ENCODE measurements around the gene NPIPA5.
"Not testable (repeated sequence)": the region's sequence is repeated elsewhere in the genome, so short reads cannot be mapped to it uniquely, and the experiment has no call there.

The NPIPA5 gene

DNA sequence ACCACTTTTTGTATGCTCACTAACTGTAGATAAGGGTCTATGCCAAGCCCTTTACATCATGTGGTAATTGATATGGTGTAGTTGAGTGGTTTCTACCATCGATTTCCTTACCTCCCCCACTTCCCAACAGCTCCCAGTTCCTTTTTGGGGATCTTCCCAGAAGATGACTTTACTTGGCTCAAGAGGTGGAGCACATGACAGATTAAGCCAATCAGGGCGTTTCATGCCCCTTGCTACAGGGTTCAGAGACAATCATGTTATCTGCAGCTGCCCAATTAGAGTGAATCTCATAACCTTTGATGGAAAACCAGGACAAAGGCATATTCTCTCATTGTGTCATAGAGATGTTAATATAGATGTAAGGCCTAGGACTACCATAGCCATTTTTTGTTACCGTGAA is 40.1 kb upstream of the NPIPA5 start:
- no peak overlapping the region for H3K4me2 ChIP-seq
- H3K79me2 ChIP-seq (ENCODE audit: insufficient read depth, low read depth): no peaks in the 10 kb centered on the region
- no peaks in the 10 kb centered on the region for H3K36me3 ChIP-seq (ENCODE audit: insufficient read depth)
- H3K27me3 ChIP-seq (ENCODE audit: insufficient read depth, low read depth): no peaks in the 10 kb centered on the region
- H3K27ac ChIP-seq: no peak overlapping the region
- TF ChIP-seq, protein P1, sequence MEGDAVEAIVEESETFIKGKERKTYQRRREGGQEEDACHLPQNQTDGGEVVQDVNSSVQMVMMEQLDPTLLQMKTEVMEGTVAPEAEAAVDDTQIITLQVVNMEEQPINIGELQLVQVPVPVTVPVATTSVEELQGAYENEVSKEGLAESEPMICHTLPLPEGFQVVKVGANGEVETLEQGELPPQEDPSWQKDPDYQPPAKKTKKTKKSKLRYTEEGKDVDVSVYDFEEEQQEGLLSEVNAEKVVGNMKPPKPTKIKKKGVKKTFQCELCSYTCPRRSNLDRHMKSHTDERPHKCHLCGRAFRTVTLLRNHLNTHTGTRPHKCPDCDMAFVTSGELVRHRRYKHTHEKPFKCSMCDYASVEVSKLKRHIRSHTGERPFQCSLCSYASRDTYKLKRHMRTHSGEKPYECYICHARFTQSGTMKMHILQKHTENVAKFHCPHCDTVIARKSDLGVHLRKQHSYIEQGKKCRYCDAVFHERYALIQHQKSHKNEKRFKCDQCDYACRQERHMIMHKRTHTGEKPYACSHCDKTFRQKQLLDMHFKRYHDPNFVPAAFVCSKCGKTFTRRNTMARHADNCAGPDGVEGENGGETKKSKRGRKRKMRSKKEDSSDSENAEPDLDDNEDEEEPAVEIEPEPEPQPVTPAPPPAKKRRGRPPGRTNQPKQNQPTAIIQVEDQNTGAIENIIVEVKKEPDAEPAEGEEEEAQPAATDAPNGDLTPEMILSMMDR (conservative IDR thresholded peaks at IDR 0.05; ENCODE audit: low read depth, low read length): no peak
- no peaks in the 10 kb centered on the region for H3K4me1 ChIP-seq (ENCODE audit: low read depth, poor library complexity, severe bottlenecking)
- H2AFZ ChIP-seq (ENCODE audit: low read depth): no peak overlapping the region
- H4K20me1 ChIP-seq (ENCODE audit: insufficient read depth): no peaks in the 10 kb centered on the region
- no peak overlapping the region for H3K4me3 ChIP-seq (IDR thresholded peaks at IDR 0.05; ENCODE audit: insufficient read depth, low read depth, low read length)
- H3K9ac ChIP-seq: no peak overlapping the region

DNA sequence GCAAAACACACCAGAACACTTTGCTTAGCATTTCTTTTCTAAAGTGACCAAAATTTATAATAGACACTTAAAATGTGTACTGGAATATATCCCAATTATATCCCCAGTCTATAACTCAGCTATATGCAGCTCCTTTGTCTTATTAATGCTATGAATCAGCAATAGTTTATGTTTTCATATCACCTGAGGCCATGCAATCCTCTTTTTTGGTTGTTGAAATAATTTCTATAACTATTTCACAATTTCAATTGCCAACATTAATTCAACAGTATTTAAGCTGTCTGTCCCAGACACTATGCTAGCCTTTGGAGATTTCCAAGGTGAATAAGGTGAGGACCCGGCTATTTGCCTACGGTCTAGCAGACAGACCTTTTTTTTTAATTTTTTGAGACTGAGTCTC is 39.1 kb upstream of the NPIPA5 start:
- no peak overlapping the region for H3K4me3 ChIP-seq (IDR thresholded peaks at IDR 0.05; ENCODE audit: insufficient read depth, low read depth, low read length)
- no peak overlapping the region for H3K4me2 ChIP-seq
- H3K4me1 ChIP-seq (ENCODE audit: low read depth, poor library complexity, severe bottlenecking): no peaks in the 10 kb centered on the region
- H3K79me2 ChIP-seq (ENCODE audit: insufficient read depth, low read depth): no peaks in the 10 kb centered on the region
- no peak overlapping the region for H3K27ac ChIP-seq
- no peaks in the 10 kb centered on the region for H3K36me3 ChIP-seq (ENCODE audit: insufficient read depth)
- no peaks in the 10 kb centered on the region for H4K20me1 ChIP-seq (ENCODE audit: insufficient read depth)
- H3K27me3 ChIP-seq (ENCODE audit: insufficient read depth, low read depth): no peaks in the 10 kb centered on the region
- no peak overlapping the region for H2AFZ ChIP-seq (ENCODE audit: low read depth)
- no peak overlapping the region for H3K9ac ChIP-seq
- TF ChIP-seq, protein P1 (conservative IDR thresholded peaks at IDR 0.05; ENCODE audit: low read depth, low read length): no peak

DNA sequence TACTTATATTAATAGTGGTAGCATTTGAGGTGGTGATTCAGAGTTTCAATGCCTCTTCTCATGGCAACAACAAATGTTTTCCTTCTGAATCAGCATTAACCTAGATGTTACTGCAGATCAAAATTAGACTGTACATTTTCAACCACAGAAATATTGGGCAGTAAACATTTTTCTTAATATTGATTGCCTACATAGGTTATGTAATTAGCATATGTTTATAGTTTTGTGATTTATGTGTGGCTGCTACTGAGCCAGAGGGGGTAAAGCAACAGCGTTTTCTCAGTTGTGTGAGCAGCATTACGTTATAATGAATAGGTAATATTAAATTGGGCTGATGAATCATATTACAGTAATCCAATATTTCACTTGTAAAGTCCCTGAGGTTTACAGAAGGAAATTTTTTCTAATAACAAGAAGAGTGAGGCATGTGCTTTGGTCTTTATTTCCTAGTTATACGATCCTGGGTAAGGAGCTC is 37.5 kb upstream of the NPIPA5 start:
- H3K4me2 ChIP-seq: no peak overlapping the region
- H3K4me1 ChIP-seq (ENCODE audit: low read depth, poor library complexity, severe bottlenecking): no peaks in the 10 kb centered on the region
- H3K79me2 ChIP-seq (ENCODE audit: insufficient read depth, low read depth): no peaks in the 10 kb centered on the region
- no peak overlapping the region for H3K27ac ChIP-seq
- no peak overlapping the region for H2AFZ ChIP-seq (ENCODE audit: low read depth)
- no peaks in the 10 kb centered on the region for H3K36me3 ChIP-seq (ENCODE audit: insufficient read depth)
- H3K9ac ChIP-seq: no peak overlapping the region
- TF ChIP-seq, protein P1 (conservative IDR thresholded peaks at IDR 0.05; ENCODE audit: low read depth, low read length): no peak
- H4K20me1 ChIP-seq (ENCODE audit: insufficient read depth): no peaks in the 10 kb centered on the region
- H3K4me3 ChIP-seq (IDR thresholded peaks at IDR 0.05; ENCODE audit: insufficient read depth, low read depth, low read length): no peak overlapping the region
- H3K27me3 ChIP-seq (ENCODE audit: insufficient read depth, low read depth): no peaks in the 10 kb centered on the region

DNA sequence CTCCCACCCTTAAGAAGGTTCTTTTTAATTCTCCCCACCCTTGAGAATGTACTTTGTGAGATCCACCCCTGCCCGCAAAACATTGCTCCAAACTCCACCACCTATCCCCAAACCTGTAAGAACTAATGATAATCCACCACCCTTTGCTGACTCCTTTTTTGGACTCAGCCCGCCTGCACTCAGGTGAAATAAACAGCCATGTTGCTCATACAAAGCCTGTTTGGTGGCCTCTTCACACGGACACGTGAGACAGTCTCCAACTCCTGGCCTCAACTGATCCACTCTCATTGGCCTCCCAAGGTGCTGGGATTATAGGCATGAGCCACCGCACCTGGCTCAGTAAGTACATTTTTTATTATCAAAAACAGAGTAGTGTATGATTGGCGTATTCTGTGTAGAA is 31.4 kb upstream of the NPIPA5 start:
- H3K27ac ChIP-seq; H3K4me2 ChIP-seq; H3K27me3 ChIP-seq (ENCODE audit: insufficient read depth, low read depth); H3K4me3 ChIP-seq (IDR thresholded peaks at IDR 0.05; ENCODE audit: insufficient read depth, low read depth, low read length); H3K9ac ChIP-seq; H4K20me1 ChIP-seq (ENCODE audit: insufficient read depth); H3K36me3 ChIP-seq (ENCODE audit: insufficient read depth); H2AFZ ChIP-seq (ENCODE audit: low read depth); H3K79me2 ChIP-seq (ENCODE audit: insufficient read depth, low read depth): not testable (repeated sequence)
- H3K4me1 ChIP-seq (ENCODE audit: low read depth, poor library complexity, severe bottlenecking): peaks cover 11% of the 10 kb centered on the region

DNA sequence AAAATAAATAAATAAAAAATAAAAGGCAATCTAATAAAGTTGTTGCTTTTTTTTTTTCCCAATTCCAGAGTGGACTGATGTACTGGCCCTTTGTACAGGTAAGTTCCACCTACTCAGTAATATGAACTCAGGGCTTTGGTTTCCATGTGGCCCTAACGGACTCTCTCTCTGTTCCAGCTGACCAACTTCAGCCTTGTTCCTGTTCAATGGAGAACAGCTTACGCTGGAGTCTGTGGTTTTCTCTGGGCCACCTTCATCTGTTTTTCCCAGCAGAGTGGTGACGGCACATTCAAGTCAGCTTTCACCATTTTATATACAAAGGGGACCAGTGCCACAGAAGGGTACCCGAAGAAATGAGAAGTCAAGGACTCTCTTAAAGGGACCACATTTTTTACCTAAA is 29.7 kb upstream of the NPIPA5 start:
- H3K4me2 ChIP-seq: not testable (repeated sequence)
- peaks cover 12% of the 10 kb centered on the region for H3K4me1 ChIP-seq (ENCODE audit: low read depth, poor library complexity, severe bottlenecking)

More for the DNA sequence above, 29.7 kb upstream of the NPIPA5 start:
- not testable (repeated sequence) for H3K27ac ChIP-seq; H2AFZ ChIP-seq (ENCODE audit: low read depth); H4K20me1 ChIP-seq (ENCODE audit: insufficient read depth); H3K79me2 ChIP-seq (ENCODE audit: insufficient read depth, low read depth); H3K36me3 ChIP-seq (ENCODE audit: insufficient read depth); H3K4me3 ChIP-seq (IDR thresholded peaks at IDR 0.05; ENCODE audit: insufficient read depth, low read depth, low read length); H3K27me3 ChIP-seq (ENCODE audit: insufficient read depth, low read depth); H3K9ac ChIP-seq

Measured in KMS-11 (cell line).